Memory B cell (primary cell): ENCODE data around the gene MDGA2.

Experiments
- ATAC-seq: fragments of 150-1000 bp; cut with Tn5 transposase; 2 replicates; pipeline ENCODE4 v1.10.0; 2021; ENCODE audit warnings: low read depth, mild to moderate bottlenecking, moderate library complexity
- DNase-seq, 2 donors: peaks; one replicate each; pipeline ENCODE4 v3.0.0; 2022; ENCODE audit warnings: low spot score in 2 of 2
- H3K27ac Mint-ChIP-seq: one replicate; pipeline ENCODE4 v1.8.0; 2022; ENCODE audit warnings: mild to moderate bottlenecking, moderate library complexity, mixed read lengths
- H3K27me3 Mint-ChIP-seq: one replicate; pipeline ENCODE4 v1.8.0; 2022; ENCODE audit warnings: mixed read lengths
- H3K36me3 Mint-ChIP-seq: one replicate; pipeline ENCODE4 v1.8.0; 2022; ENCODE audit warnings: mild to moderate bottlenecking, mixed read lengths
- H3K4me1 Mint-ChIP-seq: one replicate; pipeline ENCODE4 v1.8.0; 2022; ENCODE audit warnings: mixed read lengths
- H3K4me3 Mint-ChIP-seq: one replicate; pipeline ENCODE4 v1.8.0; 2022; ENCODE audit warnings: mild to moderate bottlenecking, moderate library complexity, mixed read lengths
- H3K9me3 Mint-ChIP-seq: one replicate; pipeline ENCODE4 v1.8.0; 2022; ENCODE audit warnings: mixed read lengths

MDGA2 gene

DNA sequence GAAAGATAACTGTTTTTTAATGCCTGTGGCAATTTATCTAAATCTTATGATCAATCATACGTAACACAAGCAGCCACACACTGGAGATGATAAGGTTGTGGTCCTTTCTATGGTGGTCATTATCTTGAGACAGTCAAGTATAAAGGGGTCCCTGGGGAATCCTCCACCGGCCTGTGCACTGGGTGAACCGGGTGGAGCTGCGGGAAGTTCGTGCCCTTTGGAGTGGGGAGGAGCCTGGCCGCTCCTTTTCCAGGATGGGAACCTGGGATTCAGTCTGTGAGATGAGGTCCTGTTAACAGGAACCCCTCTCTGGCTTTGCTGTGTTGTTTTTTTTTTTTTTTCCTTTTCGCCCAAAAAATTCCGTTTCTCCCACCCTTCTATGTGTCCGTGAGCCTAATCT is 856.3 kb downstream of the MDGA2 start:
- Mint-ChIP-seq H3K9me3 (peaks cover 4% of the 10 kb centered on the region), H3K4me1 (no peaks in the 10 kb centered on the region), H3K27ac (no peak overlapping the region), H3K36me3 (no peaks in the 10 kb centered on the region), H3K4me3 (no peak overlapping the region), H3K27me3 (no peaks in the 10 kb centered on the region)
- no peak for DNase-seq
- ATAC-seq: no peak

DNA sequence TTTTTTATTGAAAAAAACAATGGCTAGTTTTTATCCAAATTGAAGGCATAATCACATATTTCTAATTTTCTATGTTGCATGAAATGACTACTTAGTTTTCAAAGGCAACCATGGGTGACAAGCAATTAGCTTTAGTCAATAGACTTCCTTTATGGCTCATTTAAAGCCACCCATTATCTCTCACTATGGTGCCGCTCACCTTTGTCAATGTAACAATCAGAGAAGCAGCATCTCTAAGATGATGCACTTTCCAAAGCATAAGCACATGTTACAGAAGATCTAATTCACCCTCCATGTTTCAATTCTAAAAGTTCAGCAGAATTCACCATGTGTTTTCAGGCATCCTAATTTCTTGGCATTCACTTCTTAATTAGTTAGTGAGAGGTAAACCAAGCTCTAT is 857.3 kb downstream of the MDGA2 start:
- Mint-ChIP-seq H3K27me3 (no peaks in the 10 kb centered on the region), H3K36me3 (no peaks in the 10 kb centered on the region), H3K27ac (no peak overlapping the region), H3K4me1 (no peaks in the 10 kb centered on the region), H3K4me3 (no peak overlapping the region), H3K9me3 (peaks cover 4% of the 10 kb centered on the region)
- ATAC-seq: no peak
- no peak for DNase-seq

DNA sequence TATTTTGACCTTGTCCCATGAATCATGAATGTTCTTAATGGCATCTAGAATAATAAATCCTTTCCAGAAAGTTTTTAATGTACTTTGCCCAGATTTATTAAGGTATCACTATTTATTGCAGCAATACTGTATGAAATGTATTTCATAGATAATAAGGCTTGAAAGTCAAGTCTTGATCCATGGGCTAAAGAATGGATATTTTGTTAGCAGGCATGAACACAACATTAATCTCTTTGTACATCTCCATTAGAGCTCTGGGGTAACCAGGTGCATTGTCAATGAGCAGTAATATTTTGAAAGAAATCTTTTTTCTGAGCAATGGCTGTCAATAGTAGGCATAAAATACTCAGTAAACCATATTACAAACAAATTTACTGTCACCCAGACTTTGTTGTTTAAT is 882.3 kb downstream of the MDGA2 start:
- DNase-seq (no peak), ATAC-seq (no peak)
- Mint-ChIP-seq H3K27ac (no peak overlapping the region), H3K27me3 (no peaks in the 10 kb centered on the region), H3K4me3 (no peak overlapping the region), H3K9me3 (peaks cover 3% of the 10 kb centered on the region), H3K36me3 (no peaks in the 10 kb centered on the region), H3K4me1 (no peaks in the 10 kb centered on the region)
